HG03558 (cell line): ENCODE data around the gene MYL6B.
"Not testable (repeated sequence)": the region's sequence is repeated elsewhere in the genome, so short reads cannot be mapped to it uniquely, and the experiment has no call there.

ENCODE experiments used
- ATAC-seq: cut with Tn5 transposase; IDR thresholded peaks from one replicate; pipeline ENCODE4 v1.9.1; 2021; ENCODE audit warnings: moderate number of reproducible peaks; ENCODE audit not compliant: unreplicated experiment; ENCODE audit errors: extremely low read depth

The MYL6B gene

GRCh38 chr12:56151672-56152131 is 685 bp upstream of the MYL6B start:
- ATAC-seq, result no peak

- ATAC-seq, result no peak
Measured at GRCh38 chr12:56152756-56153677, 630 bp downstream of the MYL6B start.

- ATAC-seq, result no peak
Measured at GRCh38 chr12:56153678-56154065, 1.3 kb downstream of the MYL6B start.

- no peak for ATAC-seq
Measured at GRCh38 chr12:56154246-56154771, 1.9 kb downstream of the MYL6B start.

GRCh38 chr12:56154818-56155217 is 2.4 kb downstream of the MYL6B start:
- ATAC-seq, result no peak

GRCh38 chr12:56155256-56155845 is 3.0 kb downstream of the MYL6B start:
- ATAC-seq, result no peak

- not testable (repeated sequence) for ATAC-seq
Measured at GRCh38 chr12:56156464-56157200, 4.2 kb downstream of the MYL6B start.

- ATAC-seq, result no peak
Measured at GRCh38 chr12:56157201-56158028, 5.0 kb downstream of the MYL6B start.

GRCh38 chr12:56158029-56158925 is 5.9 kb downstream of the MYL6B start, which contains the start of gene MYL6:
TSS of gene MYL6 (plus strand) at chr12:56158359. CDS start at chr12:56158402, 43 bp downstream.
- peak; percentile 61 for ATAC-seq

- ATAC-seq, result no peak
Measured at GRCh38 chr12:56158926-56159461, 6.6 kb downstream of the MYL6B start.

GRCh38 chr12:56159482-56160192 is 7.2 kb downstream of the MYL6B start:
- ATAC-seq, result no peak

- ATAC-seq, result no peak
Measured at GRCh38 chr12:56160193-56160763, 7.9 kb downstream of the MYL6B start.

- no peak for ATAC-seq
Measured at GRCh38 chr12:56160894-56161689, 8.7 kb downstream of the MYL6B start.

- ATAC-seq, result no peak
Measured at GRCh38 chr12:56161690-56162351, 9.4 kb downstream of the MYL6B start.

- ATAC-seq, result no peak
Measured at GRCh38 chr12:56162468-56163290, 10.3 kb downstream of the MYL6B start.
